ENCODE results near the gene CORO7. TPM values are rescaled to one million over a fixed set of nuclear protein-coding genes. Genes with fewer than 3 reads are reported as not detected.

The CORO7 gene
- total RNA-seq, 1 donor from 2014 or later: 122 TPM

DNA sequence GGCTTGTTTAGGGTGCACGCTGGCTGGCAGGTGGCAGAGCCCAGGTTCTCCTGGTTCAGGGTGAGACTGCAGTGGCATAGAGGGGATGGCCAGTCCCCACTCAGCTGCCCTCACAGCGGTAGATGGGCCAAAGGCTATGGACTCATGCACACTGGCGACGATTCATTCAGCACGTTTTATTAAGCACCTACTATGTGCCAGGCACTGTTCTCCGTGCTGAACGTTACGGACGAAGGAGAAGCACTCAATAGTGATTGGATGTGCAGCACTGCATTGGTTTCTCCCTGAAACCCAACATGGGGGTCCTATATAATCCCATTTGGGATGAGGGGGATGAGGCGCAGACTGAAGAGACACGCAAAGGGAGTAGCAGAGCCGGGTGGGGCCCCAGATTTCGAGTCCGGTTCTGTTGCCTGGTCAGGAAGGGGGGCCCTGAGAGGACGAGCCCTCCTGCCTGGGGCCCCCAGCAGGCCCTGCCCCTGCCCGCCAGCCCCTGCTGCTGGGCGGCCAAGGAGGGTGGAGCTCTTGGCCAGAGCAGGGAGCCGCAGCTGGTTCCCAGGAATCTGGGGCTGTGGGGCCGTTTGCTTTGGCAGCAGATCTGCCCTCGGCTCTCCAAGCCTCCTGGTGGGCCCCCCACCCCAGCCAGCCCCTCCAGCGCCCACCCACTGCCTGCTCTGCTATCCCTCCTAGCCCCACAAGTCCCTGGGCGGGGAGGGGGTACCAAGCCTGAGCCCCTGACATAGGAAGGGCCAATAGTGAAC, 91.7 kb downstream of the CORO7 start:
- DNase-seq (ENCODE audit: low read depth): no peak

DNA sequence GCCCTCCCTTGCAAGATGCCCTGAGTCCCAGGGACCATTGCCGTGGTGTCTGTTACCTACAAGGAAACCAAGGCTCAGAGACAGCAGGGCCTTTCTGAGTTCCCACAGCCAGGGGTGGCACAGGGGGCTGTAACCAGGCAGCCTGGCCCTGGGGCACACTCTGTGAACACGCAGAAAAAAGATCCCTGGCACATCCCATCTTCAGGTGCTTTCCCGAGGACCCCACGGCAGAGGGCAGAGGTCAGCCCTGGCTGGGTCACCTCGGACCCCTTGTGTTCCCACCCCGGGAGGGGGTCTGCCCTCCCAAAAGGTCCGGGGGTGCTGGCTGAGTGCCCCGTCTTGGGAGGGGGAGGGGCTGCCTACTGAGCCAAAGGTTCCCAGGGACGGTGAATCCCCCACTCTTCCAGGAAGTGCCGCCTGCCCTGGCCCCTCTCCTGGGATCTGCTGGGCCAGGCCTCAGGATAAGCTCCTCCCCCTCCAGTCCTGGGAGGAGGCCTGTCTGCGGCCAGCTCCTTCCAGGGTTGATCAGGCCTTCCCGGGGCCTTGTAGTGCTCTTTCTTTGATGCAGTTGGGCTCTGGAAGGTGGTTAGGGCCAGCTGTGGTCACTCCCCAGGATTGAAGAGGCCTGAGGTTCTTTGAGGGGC, 92.4 kb downstream of the CORO7 start:
- peak; percentile 55 for DNase-seq (ENCODE audit: low read depth)

- no peak for DNase-seq (ENCODE audit: low read depth)
Measured at GRCh38 chr16:4323071-4323844, 93.1 kb downstream of the CORO7 start.

GRCh38 chr16:4322121-4323052, 94.0 kb downstream of the CORO7 start:
- DNase-seq (ENCODE audit: low read depth): no peak

GRCh38 chr16:4321286-4322120, 94.9 kb downstream of the CORO7 start:
- no peak for DNase-seq (ENCODE audit: low read depth)

- DNase-seq (ENCODE audit: low read depth): no peak
Measured at GRCh38 chr16:4320571-4321137, 95.7 kb downstream of the CORO7 start.

DNA sequence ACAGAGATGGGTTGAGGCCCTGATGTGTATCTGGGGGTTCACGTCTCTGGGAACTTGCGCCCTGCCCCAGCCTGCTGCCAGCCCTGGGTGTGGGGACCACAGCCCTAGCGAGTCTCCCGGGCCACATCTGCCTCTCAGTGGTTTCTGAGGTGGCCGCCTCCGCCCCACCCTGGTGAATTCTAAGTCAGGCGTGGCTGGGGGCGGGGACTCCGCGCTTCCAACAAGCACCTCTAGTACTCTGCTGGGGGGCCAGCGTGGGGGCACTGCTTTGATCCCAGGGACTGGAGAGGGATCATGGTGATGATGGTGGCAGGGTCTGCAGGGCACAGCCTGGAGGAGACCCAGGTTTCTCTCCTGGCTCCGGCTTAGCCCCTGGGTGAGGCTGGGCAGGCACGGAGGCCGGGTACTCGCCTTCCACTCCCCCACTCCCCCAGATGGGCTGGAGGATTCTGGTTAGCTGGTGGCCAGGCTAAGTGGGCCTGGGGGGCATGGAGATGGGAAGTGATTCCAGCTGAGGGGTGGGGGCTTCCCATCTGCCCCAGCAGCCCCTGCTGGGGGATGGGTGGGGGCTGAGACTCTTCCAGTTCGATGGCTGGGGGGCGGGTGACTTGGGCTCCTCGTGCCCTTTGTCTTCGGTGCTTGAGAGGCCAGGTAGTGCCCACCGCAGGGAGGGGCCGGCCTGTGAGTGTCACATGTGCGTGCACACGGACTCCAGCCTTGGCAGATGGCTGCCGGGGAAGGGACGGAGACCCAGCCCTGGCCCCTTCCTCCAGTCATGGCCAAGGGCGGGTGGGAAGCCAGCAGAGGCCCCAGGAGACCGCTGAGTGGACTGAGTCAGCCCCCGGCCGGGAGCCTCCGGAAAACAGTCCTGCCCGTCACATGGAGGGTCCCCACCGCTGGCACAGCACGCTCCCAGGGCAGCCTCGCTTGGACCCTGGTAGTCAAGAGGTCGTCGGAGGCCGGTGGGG, 96.7 kb downstream of the CORO7 start:
- peak; percentile 69 for DNase-seq (ENCODE audit: low read depth)

GRCh38 chr16:4318967-4319366, 97.4 kb downstream of the CORO7 start:
- no peak for DNase-seq (ENCODE audit: low read depth)

- peak; percentile 69 for DNase-seq (ENCODE audit: low read depth)
Measured at GRCh38 chr16:4318451-4318910, 97.9 kb downstream of the CORO7 start.

DNA sequence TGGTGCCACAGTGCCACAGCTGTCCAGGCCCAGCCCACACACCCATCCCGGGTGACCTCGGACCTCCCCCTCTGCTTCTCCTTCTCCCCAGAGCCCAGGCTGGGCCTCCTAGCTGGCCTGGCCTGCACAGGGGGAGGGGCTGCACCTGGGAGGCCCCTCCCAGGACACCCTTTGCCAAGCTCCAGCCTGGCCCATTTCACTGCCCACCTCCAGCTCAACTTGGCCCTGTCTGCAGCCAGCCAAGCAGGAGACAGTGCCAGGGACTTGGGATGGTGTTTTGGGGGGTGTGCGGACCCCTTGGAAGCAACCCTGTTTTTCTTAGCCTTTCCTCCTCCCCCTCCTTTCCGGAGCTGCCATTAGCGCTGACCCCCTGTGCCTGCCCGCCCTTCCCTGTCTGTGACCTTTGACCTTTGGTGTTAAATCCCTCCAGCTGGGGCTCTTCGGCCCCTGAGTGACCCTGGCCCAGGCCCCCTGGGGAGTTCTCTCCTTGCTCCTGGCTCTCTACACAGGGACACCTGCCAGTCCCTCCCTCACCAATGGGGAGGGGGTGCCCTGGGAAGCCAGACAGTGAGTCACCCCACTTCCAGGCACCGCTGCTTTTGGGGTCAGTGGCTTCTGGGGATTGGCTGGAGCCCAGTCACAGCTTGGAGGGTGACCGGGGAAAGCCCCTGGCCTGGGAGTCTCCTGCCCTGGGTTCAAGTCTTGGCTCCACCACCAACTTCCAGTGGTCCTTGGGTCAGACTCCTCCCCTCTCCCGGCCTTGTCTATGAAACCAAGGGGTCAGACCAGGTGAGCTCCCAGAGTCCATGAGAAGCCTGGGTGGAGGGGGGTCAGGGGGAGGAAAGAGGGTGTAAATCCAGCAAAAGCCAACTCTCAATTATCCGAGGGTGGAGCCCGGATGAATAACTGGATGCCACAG, 98.6 kb downstream of the CORO7 start:
- peak; percentile 68 for DNase-seq (ENCODE audit: low read depth)

DNA sequence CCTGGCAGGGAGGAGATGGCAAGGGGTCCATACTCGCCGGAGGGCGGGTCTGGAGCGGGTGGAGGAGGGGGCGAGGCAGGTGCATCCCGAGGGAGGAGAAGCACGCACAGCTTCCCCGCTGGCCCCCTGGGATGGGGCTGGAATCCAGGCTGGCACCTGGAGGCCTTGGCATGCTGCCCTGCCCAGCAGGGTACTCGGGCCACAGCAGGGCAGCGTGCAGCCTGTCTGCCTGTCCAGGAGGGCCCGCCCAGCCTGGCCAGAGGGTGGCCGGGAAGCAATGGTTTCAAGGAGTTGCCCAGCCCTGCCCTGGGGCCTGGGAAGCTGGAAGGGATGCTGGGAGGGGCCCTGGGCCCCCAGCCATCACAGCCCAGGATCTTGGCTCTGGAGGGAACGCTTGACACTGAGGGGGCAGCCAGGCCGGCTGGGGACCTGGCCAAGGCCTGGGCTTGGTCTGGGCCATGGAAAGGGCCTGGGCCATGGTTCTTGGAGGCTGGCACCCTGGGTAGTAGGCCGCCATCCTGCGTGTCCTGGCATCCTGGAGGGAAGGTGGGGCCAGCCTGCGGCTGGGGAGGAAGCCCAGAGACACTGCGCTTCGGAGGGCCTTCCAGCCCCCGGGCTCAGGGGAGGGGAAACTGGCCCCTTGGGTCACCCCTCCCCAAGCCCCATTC, 99.4 kb downstream of the CORO7 start:
- peak; percentile 80 for DNase-seq (ENCODE audit: low read depth)

- peak; percentile 47 for DNase-seq (ENCODE audit: low read depth)
Measured at GRCh38 chr16:4316108-4316863, 100.1 kb downstream of the CORO7 start.

GRCh38 chr16:4315186-4316107, 100.9 kb downstream of the CORO7 start, which contains the start of gene GLIS2:
Gene GLIS2, plus strand, starts transcription at chr16:4316067. Its CDS starts 16,214 bp downstream, at chr16:4332281.
- peak; percentile 83 for DNase-seq (ENCODE audit: low read depth)

GRCh38 chr16:4314532-4315185, 101.7 kb downstream of the CORO7 start:
- peak; percentile 68 for DNase-seq (ENCODE audit: low read depth)

Data from myocyte (in vitro differentiated cells).